SK-N-SH treated with all-trans-retinoic acid at 6 μM for 48 hours (cell line): Measurements from ENCODE around the gene STX10.
"Not testable (repeated sequence)": the region's sequence is repeated elsewhere in the genome, so short reads cannot be mapped to it uniquely, and the experiment has no call there.

Source experiments
- ATAC-seq: fragments of 200-7000 bp; cut with Tn5 transposase; 3 replicates; pipeline ENCODE4 v1.9.1; 2020; ENCODE audit warnings: mild to moderate bottlenecking, moderate library complexity
- ARNTL ChIP-seq: fragments of 450-650 bp; formaldehyde crosslinking; IDR thresholded peaks from 2 replicates; pipeline ENCODE4 v1.5.0; 2020; ENCODE audit warnings: low read depth, mild to moderate bottlenecking, moderate library complexity, borderline replicate concordance
- BACH2 ChIP-seq: fragments of 250-450 bp; sonication (Bioruptor Pico); IDR thresholded peaks from 2 replicates; pipeline ENCODE4 v1.9.0; 2021; ENCODE audit warnings: mild to moderate bottlenecking, borderline replicate concordance
- CSRNP3 ChIP-seq: fragments of 250-450 bp; sonication (Bioruptor Pico); IDR thresholded peaks from 2 replicates; pipeline ENCODE4 v1.5.1; 2021; ENCODE audit warnings: mild to moderate bottlenecking, moderate library complexity
- ESRRG ChIP-seq: fragments of 250-450 bp; sonication (Bioruptor Pico); IDR thresholded peaks from 2 replicates; pipeline ENCODE4 v1.6.1; 2021; ENCODE audit warnings: mild to moderate bottlenecking
- ISL1 ChIP-seq: fragments of 250-450 bp; sonication (Bioruptor Pico); IDR thresholded peaks from 2 replicates; pipeline ENCODE4 v2.1.2; 2022; ENCODE audit warnings: mild to moderate bottlenecking, moderate library complexity
- OSR1 ChIP-seq: fragments of 250-450 bp; sonication (Bioruptor Pico); IDR thresholded peaks from 2 replicates; pipeline ENCODE4 v1.8.0; 2022; ENCODE audit warnings: moderate library complexity, mild to moderate bottlenecking, inconsistent platforms
- PATZ1 ChIP-seq: fragments of 250-450 bp; sonication (Bioruptor Pico); IDR thresholded peaks from 2 replicates; pipeline ENCODE4 v1.8.0; 2020; ENCODE audit warnings: mild to moderate bottlenecking, moderate library complexity, borderline replicate concordance
- POU6F1 ChIP-seq: fragments of 250-450 bp; sonication (Bioruptor Pico); IDR thresholded peaks from 2 replicates; pipeline ENCODE4 v1.8.0; 2021; ENCODE audit warnings: low read depth, mild to moderate bottlenecking, moderate library complexity, borderline replicate concordance
- PPARA ChIP-seq: fragments of 250-450 bp; sonication (Bioruptor Pico); IDR thresholded peaks from 2 replicates; pipeline ENCODE4 v1.5.0; 2020; ENCODE audit warnings: mild to moderate bottlenecking, borderline replicate concordance
- RARB ChIP-seq: fragments of 250-450 bp; sonication (Bioruptor Pico); IDR thresholded peaks from 2 replicates; pipeline ENCODE4 v1.8.0; 2021; ENCODE audit warnings: mild to moderate bottlenecking, moderate library complexity
- SNAI2 ChIP-seq: fragments of 250-450 bp; sonication (Bioruptor Pico); IDR thresholded peaks from 2 replicates; pipeline ENCODE4 v1.5.0; 2020; ENCODE audit warnings: mild to moderate bottlenecking, moderate library complexity
- TCF4 ChIP-seq: fragments of 250-450 bp; sonication (Bioruptor Pico); IDR thresholded peaks from 2 replicates; pipeline ENCODE4 v1.8.0; 2021; ENCODE audit warnings: mild to moderate bottlenecking, moderate library complexity, borderline replicate concordance
- ZC3H10 ChIP-seq: fragments of 250-450 bp; sonication (Bioruptor Pico); IDR thresholded peaks from 2 replicates; pipeline ENCODE4 v1.5.1; 2021; ENCODE audit warnings: mild to moderate bottlenecking, moderate library complexity
- ZFP30 ChIP-seq: fragments of 450-650 bp; formaldehyde crosslinking; IDR thresholded peaks from 2 replicates; pipeline ENCODE4 v1.5.0; 2022; ENCODE audit warnings: mild to moderate bottlenecking, moderate library complexity
- ZNF565 ChIP-seq: fragments of 450-650 bp; formaldehyde crosslinking; conservative IDR thresholded peaks from 2 replicates; pipeline ENCODE4 v1.5.0; 2020; ENCODE audit warnings: low read depth, mild to moderate bottlenecking, moderate library complexity
- ZNF70 ChIP-seq: fragments of 450-650 bp; formaldehyde crosslinking; IDR thresholded peaks from 2 replicates; pipeline ENCODE4 v1.5.0; 2020; ENCODE audit warnings: mild to moderate bottlenecking, moderate library complexity
- ZNF8 ChIP-seq: fragments of 450-650 bp; formaldehyde crosslinking; IDR thresholded peaks from 2 replicates; pipeline ENCODE4 v1.5.0; 2020; ENCODE audit warnings: mild to moderate bottlenecking, moderate library complexity

The STX10 gene

GRCh38 chr19:13150931-13151604 is 893 bp upstream of the STX10 start:
- TF ChIP-seq ZNF70 (CRISPR knock-in tag) (no peak), SNAI2 (no peak), PATZ1 (CRISPR knock-in tag) (peak; percentile 9; the same call in 1 of the 2 replicates), PPARA (no peak), ZFP30 (CRISPR knock-in tag) (no peak), OSR1 (CRISPR knock-in tag) (no peak)
- TF ChIP-seq, all 23 proteins: peak for 1
- ATAC-seq, result no peak

GRCh38 chr19:13149628-13150186 is 468 bp downstream of the STX10 start:
- no peak for TF ChIP-seq BACH2 (CRISPR knock-in tag)
- no peak for TF ChIP-seq POU6F1 (CRISPR knock-in tag)
- no peak for TF ChIP-seq ZC3H10 (CRISPR knock-in tag)
- no peak for TF ChIP-seq ZNF70 (CRISPR knock-in tag)
- TF ChIP-seq ZNF565, result no peak
- TF ChIP-seq RARB, result no peak
- no peak for TF ChIP-seq ARNTL (CRISPR knock-in tag)
- TF ChIP-seq ZNF8 (CRISPR knock-in tag), result no peak
- no peak for TF ChIP-seq TCF4
- no peak for TF ChIP-seq PATZ1 (CRISPR knock-in tag)
- no peak for TF ChIP-seq ISL1 (CRISPR knock-in tag)
- no peak for TF ChIP-seq OSR1 (CRISPR knock-in tag)
- no peak for TF ChIP-seq ZFP30 (CRISPR knock-in tag)
- TF ChIP-seq PPARA, result no peak
- TF ChIP-seq SNAI2, result no peak
- peak; percentile 14 for ATAC-seq

- ATAC-seq, result not testable (repeated sequence)
These were observed 975 bp downstream of the STX10 start for GRCh38 chr19:13149173-13149627.

GRCh38 chr19:13146763-13147563 is 3.2 kb downstream of the STX10 start:
- no peak for ATAC-seq
- TF ChIP-seq TCF4 (no peak), ESRRG (no peak), ZNF8 (CRISPR knock-in tag) (no peak), CSRNP3 (CRISPR knock-in tag) (no peak), ZNF70 (CRISPR knock-in tag) (no peak), ZC3H10 (CRISPR knock-in tag) (no peak), ARNTL (CRISPR knock-in tag) (no peak), BACH2 (CRISPR knock-in tag) (no peak), SNAI2 (no peak), PPARA (no peak)
